Activated naive CD4-positive, alpha-beta T cell treated with Interleukin-2 at 50 U/mL for 16 hours (primary cell): ENCODE results near the gene MEIS1.

ENCODE experiments used
- DNase-seq: peaks from one replicate; pipeline ENCODE4 v3.0.0-alpha.2; 2020

MEIS1 gene

DNA sequence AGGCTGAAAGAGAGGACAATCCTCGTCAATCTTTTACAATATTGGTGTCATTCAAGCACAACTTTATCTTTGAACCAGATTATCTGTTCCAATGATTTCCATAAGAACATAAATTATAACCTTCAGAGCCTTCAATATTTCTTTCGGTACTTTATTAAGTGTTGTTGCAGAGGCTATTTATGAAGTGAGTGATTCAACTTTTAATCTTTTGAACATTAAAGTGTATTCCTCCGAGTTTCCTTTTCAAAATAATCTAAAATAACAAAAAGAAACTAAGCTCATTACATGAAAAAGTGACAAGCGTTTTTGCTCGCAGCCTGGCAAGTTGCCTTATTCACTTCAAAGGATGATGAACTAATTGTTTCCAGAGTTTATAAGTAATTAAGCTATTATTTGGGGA, 149.0 kb downstream of the MEIS1 start:
- DNase-seq, result no peak

- DNase-seq, result no peak
These were observed 150.7 kb downstream of the MEIS1 start for GRCh38 chr2:66585587-66585986.

- no peak for DNase-seq
These were observed 152.3 kb downstream of the MEIS1 start for GRCh38 chr2:66587216-66587615.

- DNase-seq, result no peak
These were observed 159.1 kb downstream of the MEIS1 start for GRCh38 chr2:66594001-66594400.

DNA sequence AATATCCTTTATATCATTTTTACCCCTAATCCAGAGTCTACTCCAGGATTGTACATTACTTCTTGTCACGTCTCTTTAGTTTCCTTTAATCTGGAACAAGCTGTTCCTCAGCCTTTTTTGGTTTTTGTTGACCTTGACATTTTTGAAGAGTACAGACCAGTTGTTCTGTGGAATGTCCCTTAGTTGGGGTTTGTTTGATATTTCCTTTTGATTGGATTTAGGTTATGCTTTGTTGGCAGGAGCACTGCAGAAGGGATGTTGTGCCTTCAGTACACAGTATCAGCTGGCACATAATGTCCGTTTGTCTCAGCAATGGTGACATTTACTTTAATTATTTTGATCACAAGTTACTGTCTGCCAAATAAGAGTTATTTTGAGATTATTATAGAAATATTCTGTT, 160.6 kb downstream of the MEIS1 start:
- no peak for DNase-seq

GRCh38 chr2:66596256-66596655, 161.3 kb downstream of the MEIS1 start:
- DNase-seq, result no peak

DNA sequence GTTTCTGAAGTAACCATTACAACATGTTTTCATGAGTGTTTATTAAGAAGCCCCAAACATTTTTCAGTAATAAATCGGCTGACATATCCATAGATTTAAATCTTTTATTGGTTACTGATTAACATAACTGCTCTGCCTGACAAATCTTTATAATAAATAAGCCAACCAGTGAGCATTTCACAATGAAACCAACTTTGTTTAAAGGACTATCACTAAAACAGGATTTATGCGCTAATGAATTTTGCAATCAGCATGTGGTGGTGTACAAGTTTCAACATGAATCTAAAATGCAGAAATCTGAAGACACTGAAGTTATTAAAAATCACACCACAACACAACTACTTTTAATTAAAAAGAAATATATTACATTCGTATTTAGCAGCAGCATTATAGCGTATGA, 166.7 kb downstream of the MEIS1 start:
- DNase-seq, result no peak

DNA sequence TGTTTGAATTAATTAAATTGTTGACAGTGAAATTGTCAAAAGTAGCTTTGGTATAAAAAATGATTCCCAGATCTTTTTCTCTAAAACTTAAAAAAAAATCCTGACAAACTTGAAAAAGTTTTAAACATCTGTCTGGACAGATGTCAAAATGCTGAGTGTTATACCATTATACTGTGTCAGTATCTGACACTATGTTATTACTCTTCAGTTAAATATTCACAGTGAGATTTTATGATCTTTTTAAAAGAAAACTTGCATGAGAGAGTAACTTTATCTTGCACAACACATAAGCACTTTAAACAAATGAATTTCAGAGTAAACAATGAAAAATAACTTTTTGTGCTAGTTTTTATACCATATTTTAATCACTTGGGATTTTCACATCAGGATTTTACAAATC, 167.4 kb downstream of the MEIS1 start:
- DNase-seq, result no peak

- no peak for DNase-seq
These were observed 169.4 kb downstream of the MEIS1 start for GRCh38 chr2:66604326-66604725.

DNA sequence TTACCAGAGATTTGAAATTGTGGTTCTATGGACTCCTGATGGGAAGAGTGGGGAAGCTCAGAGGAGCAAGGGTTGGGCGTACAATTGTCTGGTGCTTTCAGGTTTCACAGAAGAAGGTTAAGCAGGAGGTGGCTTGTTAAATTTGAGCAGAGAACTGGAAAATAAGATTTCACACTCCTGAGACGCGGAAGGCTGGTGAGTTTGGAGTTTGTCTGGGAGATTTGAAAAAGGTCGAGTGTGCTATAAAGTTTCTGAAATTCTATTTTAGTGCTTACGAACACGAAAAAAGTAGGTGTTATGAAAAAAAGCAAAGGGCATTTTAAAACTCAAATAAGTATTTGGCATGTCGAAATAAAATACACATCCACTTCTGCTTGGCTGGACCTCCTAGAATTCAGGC, 170.1 kb downstream of the MEIS1 start:
- DNase-seq, result no peak

DNA sequence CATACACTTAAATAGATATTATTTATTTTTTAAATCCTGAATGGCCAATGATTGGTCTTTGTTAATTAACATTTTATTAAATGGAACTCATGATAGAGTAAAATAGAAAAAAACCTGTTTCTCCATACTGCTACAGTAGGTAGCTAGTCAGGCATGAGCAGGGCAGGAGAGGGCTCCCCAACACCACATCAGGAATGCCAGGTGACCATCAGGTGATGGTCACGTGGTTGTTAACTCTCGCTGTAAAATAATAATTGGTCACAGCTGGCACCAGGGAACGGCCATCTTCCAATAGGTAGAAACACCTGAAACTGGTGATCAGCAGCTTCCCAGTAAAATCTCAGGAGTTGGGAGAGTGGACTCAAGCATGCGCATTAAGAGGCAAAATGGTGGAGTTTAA, 172.2 kb downstream of the MEIS1 start:
- no peak for DNase-seq
